MG63 (cell line): Measurements from ENCODE around the gene KLF8. TPM values are rescaled to one million over a fixed set of nuclear protein-coding genes. Genes with fewer than 3 reads are reported as not detected.
"Not testable (repeated sequence)": the region's sequence is repeated elsewhere in the genome, so short reads cannot be mapped to it uniquely, and the experiment has no call there.

Experiments
- DNase-seq: peaks from one replicate; pipeline ENCODE4 v3.0.0-alpha.2; 2020
- H3K27me3 ChIP-seq: fragments of 250-450 bp; sonication (Bioruptor Pico); 2 replicates; pipeline ENCODE4 v1.5.1; 2020; ENCODE audit warnings: mild to moderate bottlenecking, moderate library complexity
- H3K36me3 ChIP-seq: fragments of 250-450 bp; sonication (Bioruptor Pico); 2 replicates; pipeline ENCODE4 v1.5.1; 2020; ENCODE audit warnings: mild to moderate bottlenecking, moderate library complexity
- H3K4me3 ChIP-seq: fragments of 250-450 bp; sonication (Bioruptor Pico); 2 replicates; pipeline ENCODE4 v1.5.1; 2020; ENCODE audit warnings: mild to moderate bottlenecking, moderate library complexity
- H3K9me3 ChIP-seq: fragments of 250-450 bp; sonication (Bioruptor Pico); 2 replicates; pipeline ENCODE4 v1.5.1; 2020; ENCODE audit warnings: mild to moderate bottlenecking, moderate library complexity
- total RNA-seq: library from RNA; depleted of rRNA; stranded (reverse); fragments of >200 nt; shearing (Covaris generic); gene quantifications from 2 replicates; pipeline ENCODE4 v1.2.3, GENCODE V29; 2014; ENCODE audit warnings: low replicate concordance; rRNA removed

Gene KLF8
- not detected in 2 replicates for total RNA-seq

DNA sequence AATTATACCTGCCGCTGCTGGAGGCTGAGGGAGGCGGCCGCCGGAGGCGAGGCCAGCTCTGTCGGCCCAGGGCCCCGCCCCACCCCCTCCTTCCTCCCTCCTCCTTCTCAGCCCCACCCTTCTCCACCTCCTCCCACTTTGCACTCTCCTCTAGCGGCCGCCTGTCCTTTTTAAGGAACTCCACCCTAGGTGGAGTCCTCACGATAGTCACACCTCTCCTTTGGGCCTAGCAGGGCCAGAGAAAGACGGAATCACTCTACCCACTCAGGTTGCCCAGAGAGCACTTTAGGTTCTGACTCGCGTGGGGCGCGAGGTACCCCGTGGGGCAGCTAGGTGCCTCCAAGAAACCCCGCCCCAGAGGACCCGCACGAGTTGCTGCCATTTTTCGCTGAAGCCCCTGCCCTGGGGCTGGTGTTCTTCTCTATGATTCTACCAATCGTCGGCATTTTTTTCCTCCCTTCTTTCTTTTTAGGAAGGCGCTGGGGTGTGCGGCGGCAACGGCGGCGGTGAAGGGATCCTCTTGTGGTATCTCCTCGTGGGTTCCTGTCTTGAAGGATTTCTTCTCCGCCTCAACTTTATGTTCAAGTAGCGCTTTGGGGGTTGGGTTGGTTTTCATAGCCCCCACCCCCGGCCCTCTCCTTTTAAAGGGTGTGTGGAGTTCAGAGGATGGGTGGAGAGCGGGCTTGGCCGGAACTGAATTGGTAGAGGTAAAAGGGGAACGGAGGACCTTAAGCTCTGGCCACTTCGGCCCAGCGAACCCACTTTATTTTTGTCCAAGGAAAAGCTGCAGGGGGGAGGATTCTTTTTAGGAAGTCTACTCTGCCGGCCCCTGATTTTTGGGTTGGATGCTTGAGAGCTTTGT, at the start of gene KLF8:
Gene KLF8, plus strand, starts transcription at position 136 of the 862 bp plus-strand sequence. CDS start 979 bp downstream, outside the sequence.
- DNase-seq, result no peak
- no peaks in the 10 kb centered on the region for H3K27me3 ChIP-seq
- no peaks in the 10 kb centered on the region for H3K9me3 ChIP-seq
- no peaks in the 10 kb centered on the region for H3K36me3 ChIP-seq
- H3K4me3 ChIP-seq, result no peak within 1 kb of the TSS

DNA sequence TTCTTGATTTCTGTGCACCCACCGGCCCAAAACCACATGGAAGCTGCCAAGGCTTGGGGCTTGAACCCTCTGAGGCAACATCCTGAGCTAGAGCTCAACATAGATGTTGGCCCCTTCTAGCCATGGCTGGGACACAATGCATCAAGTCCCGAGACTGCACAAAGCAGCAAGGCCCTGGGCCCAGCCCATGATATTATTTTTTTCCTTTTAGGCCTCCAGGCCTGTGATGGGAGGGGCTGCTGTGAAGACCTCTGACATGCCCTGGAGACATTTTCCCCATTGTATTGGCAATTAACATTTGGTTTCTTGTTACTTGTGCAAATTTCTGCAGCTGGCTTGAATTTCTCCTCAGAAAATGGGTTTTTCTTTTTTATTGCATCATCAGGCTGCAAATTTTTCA, 25.2 kb upstream of the KLF8 start:
- H3K36me3 ChIP-seq, H3K4me3 ChIP-seq, H3K9me3 ChIP-seq, H3K27me3 ChIP-seq, DNase-seq: not testable (repeated sequence)

- Histone ChIP-seq H3K9me3 (no peaks in the 10 kb centered on the region), H3K36me3 (no peaks in the 10 kb centered on the region), H3K4me3 (no peak overlapping the region), H3K27me3 (no peaks in the 10 kb centered on the region)
- no peak for DNase-seq
Measured at GRCh38 chrX:56211701-56212100, 20.5 kb upstream of the KLF8 start.

GRCh38 chrX:56216332-56216731, 15.8 kb upstream of the KLF8 start:
- Histone ChIP-seq H3K27me3 (no peaks in the 10 kb centered on the region), H3K4me3 (no peak overlapping the region)

DNA sequence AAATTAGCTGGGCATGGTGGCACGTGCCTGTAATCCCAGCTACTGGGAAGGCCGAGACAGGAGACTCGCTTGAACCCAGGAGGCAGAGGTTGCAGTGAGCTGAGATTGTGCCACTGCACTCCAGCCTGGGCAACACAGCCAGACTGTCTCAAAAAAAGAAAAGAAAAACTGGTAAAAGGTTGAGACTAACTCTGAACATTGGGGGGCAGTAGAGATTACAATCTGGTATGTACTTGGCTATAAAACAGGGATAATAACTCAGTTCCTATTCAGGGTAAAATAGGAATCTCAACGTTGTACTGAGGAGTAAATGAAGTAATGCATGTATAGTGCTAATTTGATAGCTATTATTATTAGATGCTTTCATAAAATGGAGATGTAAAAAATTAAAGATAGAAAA, 12.5 kb upstream of the KLF8 start:
- Histone ChIP-seq H3K27me3 (no peaks in the 10 kb centered on the region), H3K36me3 (no peaks in the 10 kb centered on the region), H3K9me3 (no peaks in the 10 kb centered on the region), H3K4me3 (no peak overlapping the region)
- DNase-seq, result no peak

More at GRCh38 chrX:56216332-56216731, 15.8 kb upstream of the KLF8 start:
- Histone ChIP-seq H3K36me3 (no peaks in the 10 kb centered on the region), H3K9me3 (no peaks in the 10 kb centered on the region)
- no peak for DNase-seq

- no peak for DNase-seq
- H3K9me3 ChIP-seq, result no peaks in the 10 kb centered on the region
- H3K4me3 ChIP-seq, result no peak overlapping the region
- no peaks in the 10 kb centered on the region for H3K27me3 ChIP-seq
- H3K36me3 ChIP-seq, result no peaks in the 10 kb centered on the region
Measured at GRCh38 chrX:56221101-56221500, 11.1 kb upstream of the KLF8 start.

DNA sequence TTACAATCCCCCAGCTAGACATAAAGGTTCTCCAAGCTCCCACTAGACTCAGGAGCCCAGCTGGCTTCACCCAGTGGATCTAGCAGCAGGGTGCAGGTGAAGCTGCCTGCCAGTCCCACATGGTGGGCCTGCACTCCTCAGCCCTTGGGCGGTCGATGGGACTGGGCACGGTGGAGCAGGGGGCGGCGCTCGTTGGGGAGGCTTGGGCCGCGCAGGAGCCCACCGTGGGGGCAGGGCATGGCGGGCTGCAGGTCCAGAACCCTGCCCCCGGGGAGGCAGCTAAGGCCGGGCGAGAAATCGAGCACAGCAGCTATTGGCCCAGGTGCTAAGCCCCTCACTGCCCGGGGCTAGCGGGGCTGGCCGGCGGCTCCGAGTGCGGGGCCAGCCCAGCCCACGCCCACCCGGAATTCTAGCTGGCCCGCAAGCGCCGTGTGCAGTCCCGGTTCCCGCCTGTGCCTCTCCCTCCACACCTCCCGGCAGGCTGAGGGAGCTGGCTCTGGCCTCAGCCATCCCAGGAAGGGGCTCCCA, 9.6 kb upstream of the KLF8 start:
- no peaks in the 10 kb centered on the region for H3K36me3 ChIP-seq
- H3K27me3 ChIP-seq, result no peaks in the 10 kb centered on the region
- DNase-seq, result no peak
- H3K9me3 ChIP-seq, result no peaks in the 10 kb centered on the region
- H3K4me3 ChIP-seq, result no peak overlapping the region

DNA sequence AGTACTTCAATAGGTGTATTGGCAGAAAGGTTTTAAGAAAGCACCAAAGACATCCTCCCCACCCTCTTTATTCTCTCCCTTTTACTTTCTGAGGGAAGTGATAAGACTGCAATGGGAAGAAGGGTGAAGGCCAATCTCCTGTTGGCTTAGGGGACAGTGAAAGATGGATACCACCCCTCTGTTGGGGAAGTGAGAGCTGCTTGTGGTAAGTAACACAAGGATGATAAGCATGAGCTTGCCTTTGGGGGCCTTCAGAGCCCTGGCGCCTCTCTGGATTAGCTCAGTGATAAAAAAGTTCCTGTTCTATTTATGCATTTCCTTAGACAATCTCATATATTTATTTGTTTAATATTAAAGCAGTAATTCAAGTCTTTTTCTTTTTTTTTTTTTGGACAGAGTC, 5.2 kb upstream of the KLF8 start:
- Histone ChIP-seq H3K27me3 (no peaks in the 10 kb centered on the region), H3K4me3 (no peak overlapping the region), H3K36me3 (no peaks in the 10 kb centered on the region), H3K9me3 (no peaks in the 10 kb centered on the region)
- no peak for DNase-seq

DNA sequence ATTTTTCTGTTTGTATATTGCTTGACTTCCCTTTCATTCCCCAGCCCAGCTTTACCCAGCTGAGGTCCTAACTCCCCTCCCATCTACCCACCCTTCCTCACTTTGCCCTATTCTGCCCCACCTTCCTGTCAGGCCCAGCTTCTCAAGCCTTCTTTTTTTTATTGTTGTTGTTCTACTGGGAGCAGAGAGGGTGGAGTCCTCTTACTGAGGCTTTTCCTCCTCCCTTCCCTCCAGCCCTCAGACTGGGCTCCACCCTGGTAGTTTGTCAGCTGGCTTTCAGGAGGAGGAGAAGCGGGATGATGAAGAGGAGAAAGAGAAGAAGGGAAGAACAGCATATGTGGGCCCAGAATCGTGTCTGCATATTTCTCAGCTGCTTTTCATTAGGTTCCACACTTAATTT, 3.2 kb upstream of the KLF8 start:
- no peaks in the 10 kb centered on the region for H3K9me3 ChIP-seq
- H3K4me3 ChIP-seq, result no peak overlapping the region
- no peak for DNase-seq
- H3K27me3 ChIP-seq, result no peaks in the 10 kb centered on the region
- H3K36me3 ChIP-seq, result no peaks in the 10 kb centered on the region

- H3K36me3 ChIP-seq, result no peaks in the 10 kb centered on the region
- H3K27me3 ChIP-seq, result no peaks in the 10 kb centered on the region
- H3K9me3 ChIP-seq, result no peaks in the 10 kb centered on the region
- H3K4me3 ChIP-seq, result no peak overlapping the region
- DNase-seq, result no peak
Measured at GRCh38 chrX:56231537-56232090, 542 bp upstream of the KLF8 start.

DNA sequence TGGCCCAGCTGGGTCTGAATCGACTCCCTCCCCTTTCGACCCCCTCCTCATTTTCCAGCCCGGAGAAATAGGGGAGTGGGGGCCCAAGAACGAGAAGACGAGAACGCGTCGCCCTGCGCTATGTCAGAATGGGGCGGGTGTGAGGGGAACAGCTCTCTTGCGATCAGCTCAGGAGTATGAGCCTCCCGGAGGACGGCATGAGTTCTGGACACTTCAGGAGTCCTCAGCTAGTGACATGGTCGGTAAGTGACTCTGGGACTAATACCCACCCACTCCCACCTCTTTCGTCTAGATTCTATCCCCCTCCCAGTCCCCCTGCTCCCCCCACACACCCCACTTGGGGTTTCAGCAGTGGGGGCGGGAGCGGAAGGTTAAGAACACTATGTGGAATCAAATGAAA, 944 bp downstream of the KLF8 start:
- DNase-seq, result no peak

DNA sequence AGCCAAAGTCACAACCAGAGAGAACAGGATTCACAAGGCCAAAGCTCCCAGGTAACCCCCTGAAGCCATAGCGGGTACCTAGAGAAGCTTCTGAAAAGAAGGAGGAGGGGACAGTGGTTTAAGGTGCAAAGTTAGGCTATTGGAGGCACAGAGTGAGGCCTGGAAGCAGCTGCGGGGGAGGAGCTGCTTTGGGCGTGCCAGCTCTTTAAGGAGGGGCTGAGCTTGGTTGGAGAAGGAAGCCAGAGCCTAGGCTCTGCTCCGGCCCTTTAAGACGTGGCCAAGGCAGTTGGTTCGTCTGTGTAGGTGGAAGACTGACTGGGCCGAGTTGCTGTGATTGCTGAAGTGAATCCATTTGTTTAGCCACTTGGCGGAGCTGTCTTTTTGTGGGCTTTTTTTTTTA, 1.5 kb downstream of the KLF8 start:
- Histone ChIP-seq H3K4me3 (no peak overlapping the region), H3K36me3 (no peaks in the 10 kb centered on the region), H3K9me3 (no peaks in the 10 kb centered on the region), H3K27me3 (no peaks in the 10 kb centered on the region)
- no peak for DNase-seq

More for the DNA sequence above, 944 bp downstream of the KLF8 start:
- no peaks in the 10 kb centered on the region for H3K27me3 ChIP-seq
- H3K4me3 ChIP-seq, result no peak overlapping the region
- H3K9me3 ChIP-seq, result no peaks in the 10 kb centered on the region
- no peaks in the 10 kb centered on the region for H3K36me3 ChIP-seq

- no peak for DNase-seq
- H3K9me3 ChIP-seq, result no peaks in the 10 kb centered on the region
- H3K4me3 ChIP-seq, result no peak overlapping the region
- no peaks in the 10 kb centered on the region for H3K27me3 ChIP-seq
- H3K36me3 ChIP-seq, result no peaks in the 10 kb centered on the region
Measured at GRCh38 chrX:56248492-56248891, 16.3 kb downstream of the KLF8 start.

DNA sequence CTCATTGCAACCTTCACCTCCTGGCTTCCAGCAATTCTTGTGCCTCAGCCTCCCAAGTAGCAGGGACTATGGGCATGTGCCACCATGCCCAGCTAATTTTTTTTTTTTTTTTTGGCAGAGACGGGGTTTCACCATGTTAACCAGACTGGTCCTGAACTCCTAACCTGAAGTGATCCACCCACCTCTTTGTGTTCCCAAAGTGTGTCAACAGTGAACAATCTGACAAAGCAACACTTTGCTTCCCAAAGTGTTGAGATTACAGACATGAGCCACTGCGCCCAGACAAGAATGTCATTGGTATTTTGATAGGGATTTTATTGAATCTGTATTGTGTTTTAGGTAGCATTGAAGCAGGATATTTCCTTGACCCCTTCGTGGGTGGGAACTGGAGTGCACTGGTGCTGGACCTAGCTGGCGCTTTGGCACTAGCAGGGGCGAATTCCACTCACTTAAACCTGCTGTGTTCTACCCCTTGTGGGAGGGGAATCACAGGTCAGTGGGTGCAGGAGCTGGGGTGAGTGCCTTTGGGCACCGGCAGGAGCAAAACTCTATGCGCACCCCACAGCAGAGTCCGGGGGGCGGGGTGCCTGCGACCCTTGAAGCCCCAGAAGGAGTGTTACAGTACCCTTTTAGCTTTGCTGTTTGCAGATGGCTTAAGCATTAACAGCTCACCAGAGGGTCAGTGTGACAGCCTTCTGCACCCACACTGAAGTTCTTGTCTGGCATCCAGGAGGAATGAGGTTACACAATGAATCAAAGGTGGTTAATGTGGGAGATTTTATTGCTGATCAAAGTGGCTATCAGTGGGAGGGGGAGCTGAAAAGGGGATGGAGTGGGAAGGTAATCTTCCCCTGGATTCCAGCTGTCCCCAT, 21.9 kb downstream of the KLF8 start:
- H3K36me3 ChIP-seq, result no peaks in the 10 kb centered on the region
- no peaks in the 10 kb centered on the region for H3K9me3 ChIP-seq
- no peak for DNase-seq
- no peaks in the 10 kb centered on the region for H3K27me3 ChIP-seq
- H3K4me3 ChIP-seq, result no peak overlapping the region

GRCh38 chrX:56268888-56269287, 36.7 kb downstream of the KLF8 start:
- no peaks in the 10 kb centered on the region for H3K36me3 ChIP-seq
- no peaks in the 10 kb centered on the region for H3K9me3 ChIP-seq
- no peak for DNase-seq
- no peak overlapping the region for H3K4me3 ChIP-seq
- H3K27me3 ChIP-seq, result no peaks in the 10 kb centered on the region

DNA sequence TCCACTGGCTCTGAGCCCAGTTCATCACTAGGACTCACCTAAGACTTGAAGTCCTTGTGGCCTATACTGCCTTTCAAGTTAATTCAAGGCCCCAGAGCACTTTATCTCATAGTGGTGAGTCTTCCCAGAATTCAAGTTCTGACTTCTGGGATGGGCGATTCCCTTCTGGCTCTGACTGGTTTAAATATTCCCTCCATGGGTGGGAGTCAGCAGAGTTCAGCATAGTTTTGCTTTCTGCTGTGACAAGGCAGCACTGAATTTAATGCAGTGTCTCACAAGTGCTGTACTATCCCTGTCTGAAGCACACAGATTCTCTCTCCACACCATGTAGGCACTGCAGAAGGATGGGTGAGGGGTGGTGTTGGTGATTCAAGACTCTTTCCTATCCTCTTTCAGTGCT, 46.5 kb downstream of the KLF8 start:
- Histone ChIP-seq H3K9me3 (no peaks in the 10 kb centered on the region), H3K36me3 (no peaks in the 10 kb centered on the region), H3K4me3 (no peak overlapping the region), H3K27me3 (no peaks in the 10 kb centered on the region)
- no peak for DNase-seq

- DNase-seq, result no peak
- Histone ChIP-seq H3K36me3 (no peaks in the 10 kb centered on the region), H3K9me3 (no peaks in the 10 kb centered on the region), H3K4me3 (no peak overlapping the region), H3K27me3 (no peaks in the 10 kb centered on the region)
Measured at GRCh38 chrX:56279863-56280262, 47.7 kb downstream of the KLF8 start.
